Measurements from ENCODE around the gene MPRIP. TPM values are rescaled to one million over a fixed set of nuclear protein-coding genes. Genes with fewer than 3 reads are reported as not detected.

Gene MPRIP
- polyA plus RNA-seq, 1 of the 3 experiments (the other 2 are of a cell fraction): 64.4 TPM

DNA sequence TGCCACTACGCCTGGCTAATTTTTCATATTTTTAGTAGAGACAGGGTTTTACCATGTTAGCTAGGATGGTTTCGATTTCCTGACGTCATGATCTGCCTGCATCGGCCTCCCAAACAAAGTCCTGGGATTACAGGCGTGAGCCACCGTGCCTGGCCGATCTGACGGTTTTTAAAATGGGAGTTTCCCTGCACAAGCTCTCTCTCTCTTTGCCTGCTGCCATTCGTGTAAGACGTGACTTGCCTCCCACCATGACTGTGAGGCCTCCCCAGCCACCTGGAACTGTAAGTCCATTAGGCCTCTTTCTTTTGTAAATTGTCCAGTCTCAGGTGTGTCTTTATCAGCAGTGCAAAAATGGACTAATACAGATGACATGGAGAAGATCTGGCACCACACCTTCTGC is 199.4 kb downstream of the MPRIP start:
- peaks cover 5 to 9% of the 10 kb centered on the region in 2 experiments for H3K36me3 ChIP-seq (replicated peaks in 1 of 2; ENCODE audit: control insufficient read depth in 1 of 2, insufficient read depth in 2 of 2, low read length in 1 of 2)
- WGBS (ENCODE audit: low lambda C conversion rate): 81% methylated on average over 10 of the region's 10 CpGs
- POLR2A ChIA-PET: no interaction called here
- peaks cover 1% of the 10 kb centered on the region for H3F3A ChIP-seq (replicated peaks; ENCODE audit: insufficient read depth)
- H3K4me2 ChIP-seq: no peak overlapping the region
- H3K9me3 ChIP-seq: no peaks in the 10 kb centered on the region
- no peak overlapping the region for H2AFZ ChIP-seq (ENCODE audit: low read depth)
- CTCF ChIA-PET: no interaction called here
- H3K9me2 ChIP-seq: no peaks in the 10 kb centered on the region
- H4K20me1 ChIP-seq (ENCODE audit: insufficient read depth): no peaks in the 10 kb centered on the region
- peaks cover 3% of the 10 kb centered on the region for H3K79me2 ChIP-seq (ENCODE audit: insufficient read depth)
- H3K27ac ChIP-seq (ENCODE audit: low read depth in 2 of 2, low read length in 1 of 2): no peak overlapping the region
- no peaks in the 10 kb centered on the region for H3K27me3 ChIP-seq (ENCODE audit: insufficient read depth)
- H3K4me1 ChIP-seq (ENCODE audit: control insufficient read depth in 1 of 2, insufficient read depth in 2 of 2, low read depth in 1 of 2, low read length in 1 of 2): no peaks in the 10 kb centered on the region
- TF ChIP-seq FOXM1 (IDR thresholded peaks at IDR 0.05; ENCODE audit: low read depth) (no peak), EP300 (IDR thresholded peaks at IDR 0.05; ENCODE audit: borderline replicate concordance in 1 of 2, low read depth in 1 of 2, low read length in 1 of 2) (no peak), RCOR1 (IDR thresholded peaks at IDR 0.05; ENCODE audit: low read length) (no peak), TAF1 (IDR thresholded peaks at IDR 0.05; ENCODE audit: borderline replicate concordance, low read depth, low read length) (no peak)
- no peak overlapping the region for H3K9ac ChIP-seq
- DNase-seq: no peak
- no peak overlapping the region for H3K4me3 ChIP-seq (ENCODE audit: low read depth in 2 of 2, low read length in 1 of 2)

DNA sequence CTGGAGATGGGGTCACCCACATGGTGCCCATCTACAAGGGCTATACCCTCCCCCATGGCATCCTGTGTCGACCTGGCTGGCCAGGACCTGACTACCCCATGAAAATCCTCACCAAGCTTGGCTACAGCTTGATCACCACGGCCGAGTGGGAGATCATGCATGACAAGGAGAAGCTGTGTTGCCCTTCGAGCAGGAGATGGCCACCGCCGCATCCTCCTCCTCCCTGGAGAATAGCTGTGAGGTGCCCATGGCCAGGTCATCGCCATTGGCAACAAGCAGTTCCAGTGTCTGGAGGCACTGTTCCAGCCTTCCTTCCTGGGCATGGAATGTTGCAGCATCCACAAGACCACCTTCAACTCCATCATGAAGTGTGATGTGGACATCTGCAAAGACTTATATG is 200.0 kb downstream of the MPRIP start:
- Histone ChIP-seq H3K27ac (ENCODE audit: low read depth in 2 of 2, low read length in 1 of 2) (no peak overlapping the region), H3K79me2 (ENCODE audit: insufficient read depth) (no peaks in the 10 kb centered on the region), H3K9me3 (no peaks in the 10 kb centered on the region), H3K36me3 (replicated peaks in 1 of 2; ENCODE audit: control insufficient read depth in 1 of 2, insufficient read depth in 2 of 2, low read length in 1 of 2) (peaks cover 11 to 15% of the 10 kb centered on the region in 2 experiments), H3K9ac (no peak overlapping the region), H3F3A (replicated peaks; ENCODE audit: insufficient read depth) (peaks cover 7% of the 10 kb centered on the region), H2AFZ (ENCODE audit: low read depth) (no peak overlapping the region), H3K27me3 (ENCODE audit: insufficient read depth) (no peaks in the 10 kb centered on the region), H3K4me2 (no peak overlapping the region), H3K4me1 (ENCODE audit: control insufficient read depth in 1 of 2, insufficient read depth in 2 of 2, low read depth in 1 of 2, low read length in 1 of 2) (no peaks in the 10 kb centered on the region), H4K20me1 (ENCODE audit: insufficient read depth) (no peaks in the 10 kb centered on the region), H3K4me3 (ENCODE audit: low read depth in 2 of 2, low read length in 1 of 2) (no peak overlapping the region), H3K9me2 (no peaks in the 10 kb centered on the region)
- DNase-seq: no peak
- TF ChIP-seq FOXM1 (IDR thresholded peaks at IDR 0.05; ENCODE audit: low read depth): no peak
- TF ChIP-seq TCF12 (IDR thresholded peaks at IDR 0.05): no peak
- TF ChIP-seq EZH2phosphoT487 (IDR thresholded peaks at IDR 0.05; ENCODE audit: borderline replicate concordance, low read depth): no peak
- TF ChIP-seq, protein P1, sequence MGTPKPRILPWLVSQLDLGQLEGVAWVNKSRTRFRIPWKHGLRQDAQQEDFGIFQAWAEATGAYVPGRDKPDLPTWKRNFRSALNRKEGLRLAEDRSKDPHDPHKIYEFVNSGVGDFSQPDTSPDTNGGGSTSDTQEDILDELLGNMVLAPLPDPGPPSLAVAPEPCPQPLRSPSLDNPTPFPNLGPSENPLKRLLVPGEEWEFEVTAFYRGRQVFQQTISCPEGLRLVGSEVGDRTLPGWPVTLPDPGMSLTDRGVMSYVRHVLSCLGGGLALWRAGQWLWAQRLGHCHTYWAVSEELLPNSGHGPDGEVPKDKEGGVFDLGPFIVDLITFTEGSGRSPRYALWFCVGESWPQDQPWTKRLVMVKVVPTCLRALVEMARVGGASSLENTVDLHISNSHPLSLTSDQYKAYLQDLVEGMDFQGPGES (IDR thresholded peaks at IDR 0.05; ENCODE audit: low read depth, low read length): no peak
- no peak for TF ChIP-seq RCOR1 (IDR thresholded peaks at IDR 0.05; ENCODE audit: low read length)
- TF ChIP-seq NRF1 (IDR thresholded peaks at IDR 0.05; ENCODE audit: low read depth, low read length): no peak
- no peak for TF ChIP-seq RAD21 (IDR thresholded peaks at IDR 0.05; ENCODE audit: low read length)
- TF ChIP-seq CHD2 (IDR thresholded peaks at IDR 0.05; ENCODE audit: low read length, partially characterized antibody): no peak
- no peak for TF ChIP-seq FOXJ3 (CRISPR knock-in tag; IDR thresholded peaks at IDR 0.05)
- TF ChIP-seq ELF1 (IDR thresholded peaks at IDR 0.05): no peak
- no peak for TF ChIP-seq TEAD4 (IDR thresholded peaks at IDR 0.05; ENCODE audit: borderline replicate concordance, insufficient read depth)
- TF ChIP-seq YY1 (IDR thresholded peaks at IDR 0.05; ENCODE audit: low read depth): no peak
- no peak for TF ChIP-seq POLR2AphosphoS5 (IDR thresholded peaks at IDR 0.05; ENCODE audit: low read depth, low read length)
- TF ChIP-seq, protein P2, sequence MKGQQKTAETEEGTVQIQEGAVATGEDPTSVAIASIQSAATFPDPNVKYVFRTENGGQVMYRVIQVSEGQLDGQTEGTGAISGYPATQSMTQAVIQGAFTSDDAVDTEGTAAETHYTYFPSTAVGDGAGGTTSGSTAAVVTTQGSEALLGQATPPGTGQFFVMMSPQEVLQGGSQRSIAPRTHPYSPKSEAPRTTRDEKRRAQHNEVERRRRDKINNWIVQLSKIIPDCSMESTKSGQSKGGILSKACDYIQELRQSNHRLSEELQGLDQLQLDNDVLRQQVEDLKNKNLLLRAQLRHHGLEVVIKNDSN (IDR thresholded peaks at IDR 0.05; ENCODE audit: borderline replicate concordance, low read depth): no peak
- WGBS (ENCODE audit: low lambda C conversion rate): 100% methylated on average over 1 of the region's 7 CpGs
- CTCF ChIA-PET: no interaction called here
- POLR2A ChIA-PET: no interaction called here

Small RNAs within 50 kb of the gene (small RNA-seq; reads per million reads assigned to genes)
- 0 reads per million in 7 experiments for gene RNU6-767P

Other genes starting within 250 kb of the MPRIP start
- not detected in 2 replicates for gene TNFRSF13B, start 70.3 kb upstream of the MPRIP start, polyA plus RNA-seq (2012; rRNA removed)
- 3.7 and 4.5 TPM in 2 replicates for gene PLD6, start 163.9 kb downstream of the MPRIP start, polyA plus RNA-seq (2012; rRNA removed)
- 14.6 and 18.0 TPM in 2 replicates for gene FLCN, start 194.7 kb downstream of the MPRIP start, polyA plus RNA-seq (2012; rRNA removed)
- 64.8 and 76.7 TPM in 2 replicates for gene COPS3, start 238.8 kb downstream of the MPRIP start, polyA plus RNA-seq (2012; rRNA removed)